Endothelial cell of umbilical vein (primary cell): ENCODE results near the gene CBL.

Experiments
- CTCF ChIP-seq, 2 donors: IDR thresholded peaks; 1 replicate in 1 of 2; 2 replicates in 1 of 2; pipeline ENCODE4 v1.5.1; 2011; ENCODE audit warnings: low read length in 2 of 2, mild to moderate bottlenecking in 2 of 2, moderate library complexity in 2 of 2, control low read depth in 1 of 2, inconsistent platforms in 1 of 2, low read depth in 1 of 2; ENCODE audit not compliant: insufficient read depth in 1 of 2; ENCODE audit errors: extremely low read depth in 1 of 2
- EZH2 ChIP-seq: IDR thresholded peaks from 2 replicates; pipeline ENCODE4 v1.6.1; 2012; ENCODE audit warnings: borderline replicate concordance, low read depth, mild to moderate bottlenecking, moderate library complexity, low read length, inconsistent platforms; ENCODE audit not compliant: severe bottlenecking
- JUN ChIP-seq: IDR thresholded peaks from 2 replicates; pipeline ENCODE4 v1.6.1; 2011; ENCODE audit warnings: borderline replicate concordance, low read depth; ENCODE audit not compliant: insufficient read length, insufficient read depth
- MAX ChIP-seq: IDR thresholded peaks from 2 replicates; pipeline ENCODE4 v1.6.1; 2011; ENCODE audit not compliant: insufficient read depth, insufficient read length
- MYC ChIP-seq: IDR thresholded peaks from one replicate; pipeline ENCODE4 v1.6.1; 2011; ENCODE audit warnings: mild to moderate bottlenecking, low read depth, low read length
- POLR2A ChIP-seq: IDR thresholded peaks from 2 replicates; pipeline ENCODE4 v1.6.1; 2012; ENCODE audit warnings: low read depth, mild to moderate bottlenecking, control low read depth, low read length
- POLR2AphosphoS5 ChIP-seq: IDR thresholded peaks from 2 replicates; pipeline ENCODE4 v1.6.1; 2012; ENCODE audit warnings: low read depth, mild to moderate bottlenecking, control low read depth, low read length, moderate library complexity; ENCODE audit not compliant: insufficient read depth

GRCh38 chr11:119351232-119351631 is 145.1 kb downstream of the CBL start:
- TF ChIP-seq POLR2A (no peak), CTCF (IDR thresholded peaks at IDR 0.05; ENCODE audit: extremely low read depth in 1 of 2, insufficient read depth in 1 of 2, low read depth in 1 of 2, low read length in 2 of 2) (no peak), POLR2AphosphoS5 (no peak), JUN (no peak), EZH2 (no peak), MYC (no peak), MAX (no peak)
